SHP77 (cell line): ENCODE measurements around the gene TIMM17B.
A peak's percentile ranks its signal among the peaks of the same experiment; 100 is the strongest.
"Not testable (repeated sequence)": the region's sequence is repeated elsewhere in the genome, so short reads cannot be mapped to it uniquely, and the experiment has no call there.

Experiments used
- DNase-seq, 2 experiments: peaks; one replicate each; lab custom pipeline; 2025; lab: John Stamatoyannopoulos, UW

The TIMM17B gene

GRCh38 chrX:48893556-48894348, 3.8 kb downstream of the TIMM17B start:
- no peak for DNase-seq

- no peak for DNase-seq
These were observed 4.7 kb downstream of the TIMM17B start for GRCh38 chrX:48892896-48893295.

DNA sequence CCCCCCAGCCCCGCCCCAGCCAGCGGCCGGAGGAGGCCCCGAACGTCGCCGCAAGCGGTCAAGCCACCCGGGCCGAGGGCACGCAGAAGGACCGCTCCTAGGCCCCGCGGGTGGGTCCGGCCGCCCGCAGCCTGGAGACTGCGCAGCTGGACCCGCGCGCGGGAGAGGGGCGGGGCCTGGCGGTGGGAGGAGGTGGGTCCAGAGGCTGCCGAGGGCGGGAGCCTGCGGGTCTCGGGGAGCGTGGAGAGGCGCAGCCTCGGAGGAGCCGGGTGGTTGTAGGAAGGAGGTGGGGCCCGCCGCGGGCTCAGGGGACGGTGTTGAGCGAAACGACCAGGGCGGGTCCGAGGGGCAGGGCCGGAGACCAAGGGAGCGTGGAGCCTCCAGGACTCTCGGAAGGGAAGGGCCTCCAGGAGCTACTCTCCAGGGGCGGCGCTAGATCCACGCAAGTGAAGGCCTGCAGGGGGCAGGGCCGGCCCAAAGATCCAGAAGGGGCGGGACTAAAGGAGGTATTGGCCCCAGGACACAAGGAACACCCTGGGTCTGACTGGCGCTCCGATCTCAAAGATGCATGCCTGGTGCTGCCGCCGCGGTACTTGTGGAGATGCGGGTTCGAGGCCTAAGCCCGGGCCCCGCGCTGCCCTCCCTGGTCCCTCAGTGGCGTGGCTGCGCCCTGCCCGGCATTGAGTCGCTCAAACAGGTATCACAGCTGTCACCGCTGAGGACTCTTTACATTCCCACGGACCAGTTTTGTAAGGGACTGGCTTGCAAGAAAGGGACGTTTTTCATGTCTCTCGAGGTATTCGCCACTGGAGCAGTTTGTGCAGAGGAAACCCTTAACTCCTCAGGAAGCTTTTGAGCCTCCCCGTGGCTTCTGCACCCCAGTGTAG, 5.9 kb downstream of the TIMM17B start:
- DNase-seq: peak; percentile 67 to 82

GRCh38 chrX:48890934-48891401, 6.6 kb downstream of the TIMM17B start:
- no peak for DNase-seq

GRCh38 chrX:48890296-48890925, 7.2 kb downstream of the TIMM17B start:
- DNase-seq: no peak

DNA sequence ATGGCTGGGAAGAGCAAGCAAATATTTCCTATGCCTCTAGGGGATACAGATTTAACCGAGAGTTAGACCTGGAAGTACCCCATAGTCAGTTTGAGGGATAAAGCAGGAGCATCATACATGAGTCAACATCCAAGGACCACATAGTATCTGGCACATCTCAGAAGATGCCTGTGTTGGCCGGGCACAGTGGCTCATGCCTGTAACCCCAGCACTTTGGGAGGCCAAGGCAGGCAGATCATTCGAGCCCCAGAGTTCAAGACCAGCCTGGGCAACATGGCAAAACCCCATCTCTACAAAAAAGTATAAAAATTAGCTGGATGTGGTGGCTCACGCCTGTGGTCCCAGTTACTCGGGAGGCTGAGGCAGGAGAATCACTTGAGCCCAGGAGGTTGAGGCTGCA, 11.0 kb downstream of the TIMM17B start:
- not testable (repeated sequence) for DNase-seq

- no peak for DNase-seq
These were observed 13.8 kb downstream of the TIMM17B start for GRCh38 chrX:48883729-48884128.

- not testable (repeated sequence) for DNase-seq
These were observed 20.6 kb downstream of the TIMM17B start for GRCh38 chrX:48876944-48877343.

GRCh38 chrX:48872017-48872416, 25.6 kb downstream of the TIMM17B start:
- DNase-seq: not testable (repeated sequence)

GRCh38 chrX:48864210-48864609, 33.4 kb downstream of the TIMM17B start:
- no peak for DNase-seq

DNA sequence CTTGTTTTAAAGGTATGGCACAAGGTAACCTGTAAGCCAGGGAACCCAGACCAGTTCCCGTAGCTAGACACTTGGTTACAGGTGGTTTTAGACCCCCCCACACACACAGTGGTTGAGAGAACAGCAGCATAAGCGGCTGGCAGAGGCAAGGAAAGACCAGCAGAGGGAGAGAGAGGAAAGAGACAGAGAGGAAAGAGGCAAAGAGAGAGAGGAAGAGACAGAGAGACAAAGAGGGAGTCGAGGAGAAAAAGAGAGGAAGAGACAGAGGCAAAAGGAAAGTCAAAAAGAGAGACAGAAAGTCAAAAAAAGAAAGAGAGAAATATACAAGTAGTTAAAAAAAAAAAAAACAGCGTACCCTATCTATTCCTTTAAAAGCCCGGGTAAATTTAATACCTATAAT, 42.7 kb downstream of the TIMM17B start:
- DNase-seq: no peak

DNA sequence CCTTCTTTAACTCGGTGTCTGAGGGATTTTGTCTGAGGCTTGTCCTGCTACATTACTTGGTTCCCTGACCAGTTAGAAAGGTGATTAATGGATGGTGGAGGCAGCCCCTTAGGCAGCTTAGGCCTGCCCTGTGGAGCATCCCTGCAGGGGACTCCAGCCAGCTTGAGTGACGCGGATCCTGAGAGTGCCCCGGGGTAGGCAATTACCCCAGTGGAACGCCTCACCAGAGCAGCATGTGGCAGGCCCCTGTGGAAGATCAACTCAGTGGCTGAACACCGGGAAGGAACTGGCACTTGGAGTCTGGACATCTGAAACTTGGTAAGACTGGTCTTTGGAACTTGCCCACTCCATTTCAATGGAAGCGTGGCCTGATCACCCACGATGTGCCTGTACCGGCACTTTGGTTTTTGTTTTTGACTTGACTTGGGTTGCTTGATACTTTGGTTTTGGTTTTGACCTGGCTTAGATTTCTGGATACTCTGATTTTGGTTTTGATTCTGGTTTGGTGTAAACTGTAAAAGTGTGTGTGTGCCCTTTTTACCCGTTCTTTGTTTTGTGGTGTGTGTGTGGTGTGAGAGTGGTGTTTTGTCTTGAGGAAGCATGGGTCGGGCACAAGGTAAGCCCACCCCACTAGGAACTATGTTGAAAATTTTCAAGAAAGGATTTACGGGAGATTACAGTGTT, 43.3 kb downstream of the TIMM17B start:
- not testable (repeated sequence) for DNase-seq

DNA sequence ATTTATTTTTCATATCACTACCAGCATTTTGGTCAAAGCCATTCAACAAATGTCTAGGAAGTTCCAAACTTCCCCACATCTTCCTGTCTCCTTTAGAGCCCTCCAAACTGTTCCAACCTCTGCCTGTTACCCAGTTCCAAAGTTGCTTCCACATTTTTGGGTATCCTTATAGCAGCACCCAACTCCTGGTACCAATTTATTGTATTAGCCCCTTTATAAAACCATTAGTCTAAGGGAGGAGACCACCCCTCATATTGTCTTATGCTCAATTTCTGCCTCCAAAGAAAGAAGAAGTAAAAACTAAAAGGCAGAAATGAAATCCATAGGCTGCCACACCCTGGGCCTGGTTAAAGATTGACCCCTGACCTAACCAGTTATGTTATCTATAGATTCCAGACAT, 44.1 kb downstream of the TIMM17B start:
- DNase-seq: not testable (repeated sequence)

DNA sequence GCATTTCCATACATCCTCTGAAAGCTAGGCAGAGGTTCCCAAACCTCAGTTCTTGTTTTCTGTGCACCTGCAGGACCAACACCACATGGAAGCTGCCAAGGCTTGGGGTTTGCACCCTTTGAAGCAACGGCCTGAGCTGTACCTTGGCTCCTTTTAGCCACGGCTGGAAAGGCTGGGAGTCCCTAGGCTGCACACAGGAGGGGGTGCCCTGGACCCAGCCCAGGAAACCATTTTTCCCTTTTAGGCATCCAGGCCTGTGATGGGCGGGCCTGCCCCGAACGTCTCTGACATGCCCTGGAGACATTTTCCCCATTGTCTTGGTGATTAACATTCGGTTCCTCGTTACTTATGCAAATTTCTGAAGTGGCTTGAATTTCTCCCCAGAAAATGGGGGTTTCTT, 44.7 kb downstream of the TIMM17B start:
- no peak for DNase-seq

GRCh38 chrX:48848847-48849246, 48.7 kb downstream of the TIMM17B start:
- DNase-seq: no peak
